HG03457 (cell line): ENCODE measurements around the gene BAIAP2L1.
"Not testable (repeated sequence)": the region's sequence is repeated elsewhere in the genome, so short reads cannot be mapped to it uniquely, and the experiment has no call there.

Source experiments
- ATAC-seq: cut with Tn5 transposase; IDR thresholded peaks from one replicate; pipeline ENCODE4 v1.9.1; 2021; ENCODE audit warnings: moderate number of reproducible peaks; ENCODE audit not compliant: unreplicated experiment

Gene BAIAP2L1

GRCh38 chr7:98323597-98324322, 77.1 kb downstream of the BAIAP2L1 start:
- no peak for ATAC-seq

- ATAC-seq: no peak
These were observed 78.3 kb downstream of the BAIAP2L1 start for GRCh38 chr7:98322331-98323270.

GRCh38 chr7:98321301-98321700, 79.6 kb downstream of the BAIAP2L1 start:
- ATAC-seq: no peak

GRCh38 chr7:98319176-98319575, 81.7 kb downstream of the BAIAP2L1 start:
- no peak for ATAC-seq

- ATAC-seq: no peak
These were observed 83.4 kb downstream of the BAIAP2L1 start for GRCh38 chr7:98317366-98318040.

- not testable (repeated sequence) for ATAC-seq
These were observed 84.8 kb downstream of the BAIAP2L1 start for GRCh38 chr7:98315994-98316527.

- ATAC-seq: no peak
These were observed 85.4 kb downstream of the BAIAP2L1 start for GRCh38 chr7:98315318-98315993.

GRCh38 chr7:98314469-98314868, 86.4 kb downstream of the BAIAP2L1 start:
- no peak for ATAC-seq

- no peak for ATAC-seq
These were observed 88.7 kb downstream of the BAIAP2L1 start for GRCh38 chr7:98312201-98312600.

- no peak for ATAC-seq
These were observed 91.3 kb downstream of the BAIAP2L1 start for GRCh38 chr7:98309566-98309965.

- ATAC-seq: no peak
These were observed 92.9 kb downstream of the BAIAP2L1 start for GRCh38 chr7:98307971-98308466.

- no peak for ATAC-seq
These were observed 94.8 kb downstream of the BAIAP2L1 start for GRCh38 chr7:98305951-98306535.

GRCh38 chr7:98303906-98304305, 97.0 kb downstream of the BAIAP2L1 start:
- ATAC-seq: no peak

GRCh38 chr7:98303176-98303865, 97.6 kb downstream of the BAIAP2L1 start:
- no peak for ATAC-seq

- ATAC-seq: no peak
These were observed 99.0 kb downstream of the BAIAP2L1 start for GRCh38 chr7:98301693-98302470.

GRCh38 chr7:98300595-98301372, 100.1 kb downstream of the BAIAP2L1 start:
- ATAC-seq: no peak

GRCh38 chr7:98297626-98298286, 103.1 kb downstream of the BAIAP2L1 start:
- ATAC-seq: no peak
